IgD-negative memory B cell (primary cell): ENCODE data around the gene SLC22A5. TPM values are rescaled to one million over a fixed set of nuclear protein-coding genes. Genes with fewer than 3 reads are reported as not detected.
A peak's percentile ranks its signal among the peaks of the same experiment; 100 is the strongest.

Experiments used
- H3K27ac Mint-ChIP-seq, 3 donors: one replicate each; pipeline ENCODE4 v1.8.0; 2020 to 2022; ENCODE audit warnings: mild to moderate bottlenecking in 3 of 3, mixed read lengths in 3 of 3, moderate library complexity in 1 of 3
- H3K27me3 Mint-ChIP-seq: one replicate; pipeline ENCODE4 v1.8.0; 2021; ENCODE audit warnings: mixed read lengths
- H3K36me3 Mint-ChIP-seq: one replicate; pipeline ENCODE4 v1.8.0; 2020; ENCODE audit warnings: mild to moderate bottlenecking, mixed read lengths
- H3K4me1 Mint-ChIP-seq, 3 donors: one replicate each; pipeline ENCODE4 v1.8.0; 2020 to 2022; ENCODE audit warnings: mixed read lengths in 3 of 3, mild to moderate bottlenecking in 1 of 3
- H3K4me3 Mint-ChIP-seq, 4 donors: one replicate each; pipeline ENCODE4 v1.8.0; 2020 to 2022; ENCODE audit warnings: mild to moderate bottlenecking in 4 of 4, mixed read lengths in 4 of 4, moderate library complexity in 3 of 4
- H3K9me3 Mint-ChIP-seq, 3 donors: one replicate each; pipeline ENCODE4 v1.8.0; 2020 to 2021; ENCODE audit warnings: mixed read lengths in 3 of 3, mild to moderate bottlenecking in 1 of 3
- polyA plus RNA-seq: library from polyadenylated mRNA; unstranded; fragments of 300-500 nt; fragmentation: Illumina TruSeq; gene quantifications from one replicate; pipeline ENCODE4 v1.2.3, GENCODE V29; 2021

Gene SLC22A5
- polyA plus RNA-seq, 1 donor from 2014 or later: 1.9 TPM

DNA sequence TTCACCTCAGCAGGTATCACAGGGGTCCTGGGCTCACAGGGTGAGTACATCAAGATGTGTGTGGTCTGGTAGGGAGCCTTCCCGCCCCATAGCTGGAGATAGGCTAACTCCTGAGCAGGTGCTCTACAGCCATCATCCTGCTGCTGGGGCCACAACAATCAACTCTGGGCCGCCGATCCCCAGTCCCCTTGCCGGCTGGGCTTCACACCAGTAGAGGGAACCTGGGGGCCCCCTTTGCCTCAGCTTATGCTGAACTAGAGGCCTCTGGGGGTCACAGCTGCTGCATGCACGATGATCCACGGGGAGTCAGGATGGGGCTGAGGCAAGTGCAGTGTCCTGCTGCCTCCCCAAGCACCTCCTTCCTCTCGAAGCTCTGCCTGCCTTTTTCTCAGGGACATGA, 74.6 kb downstream of the SLC22A5 start:
- Mint-ChIP-seq H3K4me3 (no peak overlapping the region), H3K4me1 (peaks cover 46 to 58% (median 58%) of the 10 kb centered on the region in 3 donors), H3K27me3 (no peaks in the 10 kb centered on the region), H3K9me3 (no peaks in the 10 kb centered on the region), H3K36me3 (peaks cover 10% of the 10 kb centered on the region), H3K27ac (peak overlapping the region in 1 of 3 donors; percentile 80)

Other genes with a start within 250 kb of the SLC22A5 start
- 0.26 TPM for gene P4HA2, start 141.9 kb upstream of the SLC22A5 start, polyA plus RNA-seq
- gene PDLIM4, start 112.0 kb upstream of the SLC22A5 start, polyA plus RNA-seq: not detected
- not detected for gene SLC22A4, start 75.3 kb upstream of the SLC22A5 start, polyA plus RNA-seq
- 207 TPM for gene IRF1, start 121.1 kb downstream of the SLC22A5 start, polyA plus RNA-seq
- gene IL5, start 173.8 kb downstream of the SLC22A5 start, polyA plus RNA-seq: not detected
- gene RAD50, start 187.3 kb downstream of the SLC22A5 start, polyA plus RNA-seq: 33.4 TPM